GM19043 (cell line): ENCODE measurements around the gene EEA1.
"Not testable (repeated sequence)": the region's sequence is repeated elsewhere in the genome, so short reads cannot be mapped to it uniquely, and the experiment has no call there.

Source experiments
- ATAC-seq: cut with Tn5 transposase; IDR thresholded peaks from one replicate; pipeline ENCODE4 v1.9.1; 2021; ENCODE audit warnings: low read depth; ENCODE audit not compliant: unreplicated experiment

The EEA1 gene

GRCh38 chr12:92928962-92929915 lies at the start of gene EEA1:
Gene EEA1 (minus strand): TSS chr12:92929295. CDS start chr12:92929066, 229 bp downstream.
- peak; percentile 89 for ATAC-seq

DNA sequence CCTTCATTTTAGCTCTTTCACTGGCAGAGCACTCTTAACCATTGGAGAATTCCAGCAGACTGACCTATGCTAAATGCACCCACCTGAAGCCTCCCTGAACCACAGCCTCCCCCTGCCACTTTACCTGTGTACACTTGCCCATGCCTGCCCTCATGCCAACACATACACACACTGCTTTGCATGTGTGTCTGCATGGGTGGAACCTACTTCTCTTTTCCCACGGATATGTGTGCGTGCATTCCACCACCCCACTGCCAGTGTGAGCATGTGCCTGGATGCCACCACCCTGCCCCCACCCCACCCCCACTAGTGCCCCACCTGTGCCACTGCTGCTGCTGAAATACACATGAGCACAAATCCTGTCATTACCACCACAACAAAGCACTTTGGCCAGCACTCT lies 49.5 kb upstream of the EEA1 start:
- no peak for ATAC-seq

- ATAC-seq, result no peak
Measured at GRCh38 chr12:92977326-92977725, 48.2 kb upstream of the EEA1 start.

GRCh38 chr12:92974759-92975158 lies 45.7 kb upstream of the EEA1 start:
- no peak for ATAC-seq

DNA sequence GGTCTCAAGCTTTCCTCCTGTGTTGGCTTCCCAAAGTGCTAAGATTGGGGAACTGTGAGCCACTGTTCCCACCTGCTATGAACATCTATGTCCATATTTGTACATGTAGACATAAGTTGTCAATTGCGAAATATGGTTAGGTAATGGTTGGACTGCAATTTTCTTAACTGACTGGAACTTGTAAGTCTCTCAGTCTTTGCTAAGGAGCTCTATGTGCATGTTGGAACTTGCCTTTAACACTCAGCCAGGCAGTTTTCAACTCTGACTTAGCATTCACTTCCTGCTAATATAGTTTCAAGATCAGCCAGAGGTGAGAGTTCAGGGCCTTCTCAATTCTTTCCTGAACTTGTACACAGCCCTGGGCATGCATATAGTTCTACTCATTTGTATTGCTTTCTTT lies 44.5 kb upstream of the EEA1 start:
- no peak for ATAC-seq

GRCh38 chr12:92971859-92972524 lies 42.9 kb upstream of the EEA1 start:
- no peak for ATAC-seq

DNA sequence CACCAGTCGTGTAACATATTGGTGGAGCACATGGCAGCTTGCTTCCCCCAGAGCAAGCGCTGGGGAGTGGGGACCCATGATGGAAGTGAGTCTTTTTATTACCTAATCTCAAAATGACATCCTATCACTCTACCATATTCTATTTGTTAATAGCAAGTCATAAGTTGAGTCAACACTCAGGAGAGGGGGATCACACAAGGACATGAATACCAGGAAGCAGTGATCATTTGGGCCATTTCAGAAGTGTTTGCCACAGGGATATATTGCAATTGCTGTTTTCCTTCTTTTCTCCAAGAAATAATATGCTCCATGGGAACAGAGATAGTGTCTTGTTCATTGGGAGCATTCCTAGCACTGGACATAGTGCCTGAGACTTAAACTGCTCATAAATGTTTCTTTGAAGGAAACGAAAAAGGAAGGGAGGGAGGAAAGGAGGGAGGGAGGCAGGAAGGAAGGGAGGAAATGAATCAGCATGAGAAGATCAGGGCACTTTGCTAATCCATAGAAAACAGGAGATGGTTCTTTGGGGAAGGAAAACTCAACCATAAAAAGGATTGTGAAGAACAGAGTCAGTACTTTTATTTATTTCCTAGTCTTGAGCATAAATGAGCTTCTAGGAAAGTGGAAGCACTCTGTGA lies 39.2 kb upstream of the EEA1 start:
- no peak for ATAC-seq

GRCh38 chr12:92964378-92964777 lies 35.3 kb upstream of the EEA1 start:
- ATAC-seq, result not testable (repeated sequence)

DNA sequence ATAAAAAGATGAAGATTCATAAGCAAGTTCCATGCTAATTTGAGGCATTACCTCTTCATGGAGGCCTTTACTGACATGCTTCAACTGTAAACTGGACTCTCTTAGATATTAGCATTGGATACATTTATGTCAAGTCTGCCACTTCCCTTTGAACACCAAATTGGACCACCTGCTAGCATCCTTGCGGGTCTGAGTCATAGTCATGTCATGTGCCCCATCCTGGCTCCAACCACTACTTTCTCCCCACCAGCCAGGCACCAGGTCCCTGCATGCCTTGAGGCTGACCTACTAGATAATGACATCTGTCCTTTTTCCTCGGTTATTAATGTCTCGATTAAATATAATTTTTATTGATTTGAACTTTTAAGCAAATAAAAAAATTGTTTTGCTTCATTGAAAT lies 32.9 kb upstream of the EEA1 start:
- no peak for ATAC-seq

DNA sequence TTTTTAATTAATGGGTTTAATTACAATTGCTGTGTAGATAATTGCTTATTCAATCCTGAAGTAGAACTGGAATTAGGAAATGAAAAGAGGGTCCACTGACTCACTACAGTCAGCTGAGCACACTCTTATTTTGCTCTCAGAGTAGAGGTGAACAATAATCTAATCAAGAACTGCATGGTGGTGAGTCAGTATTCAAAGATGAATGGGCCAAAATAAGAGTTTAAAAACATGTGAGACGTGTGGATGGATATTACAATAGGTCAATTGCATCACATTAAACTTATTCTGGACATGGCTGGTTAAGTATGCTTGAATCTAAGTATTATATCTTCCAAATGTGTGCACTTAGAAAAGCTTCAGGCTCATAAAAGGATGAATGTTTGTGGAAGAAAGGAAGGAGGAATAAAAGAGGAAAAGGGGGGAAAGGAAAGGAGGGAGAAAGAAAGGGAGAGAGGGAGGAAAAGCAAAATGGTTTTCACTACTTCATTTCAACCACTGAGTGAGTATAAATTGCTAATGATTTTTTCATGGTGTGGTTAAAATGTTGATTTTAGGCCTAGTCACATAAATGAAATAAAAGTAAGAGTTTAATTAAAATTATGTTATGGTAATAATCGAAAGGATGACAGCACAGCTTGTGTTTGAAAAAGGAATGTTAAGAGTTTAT lies 27.0 kb upstream of the EEA1 start:
- no peak for ATAC-seq

DNA sequence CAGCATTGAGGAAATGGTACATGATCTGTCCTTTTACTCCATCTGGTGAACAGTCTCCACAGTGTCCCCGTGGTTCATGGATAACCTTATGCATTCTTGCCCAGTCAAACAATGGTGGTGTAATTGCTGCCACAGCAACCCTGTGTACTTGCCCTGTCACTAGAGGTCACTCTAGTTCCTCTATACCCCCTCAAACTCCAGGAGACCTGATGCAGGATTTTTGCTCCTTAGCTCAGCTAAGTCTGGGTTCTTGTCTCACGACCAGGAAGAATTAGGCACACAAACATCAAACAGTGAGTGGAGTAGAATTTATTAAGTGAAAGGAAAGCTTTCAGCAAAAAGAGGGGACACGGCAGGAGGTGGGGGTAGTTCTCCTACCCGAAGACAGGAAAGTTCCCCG lies 24.7 kb upstream of the EEA1 start:
- no peak for ATAC-seq

GRCh38 chr12:92952394-92952793 lies 23.3 kb upstream of the EEA1 start:
- no peak for ATAC-seq

DNA sequence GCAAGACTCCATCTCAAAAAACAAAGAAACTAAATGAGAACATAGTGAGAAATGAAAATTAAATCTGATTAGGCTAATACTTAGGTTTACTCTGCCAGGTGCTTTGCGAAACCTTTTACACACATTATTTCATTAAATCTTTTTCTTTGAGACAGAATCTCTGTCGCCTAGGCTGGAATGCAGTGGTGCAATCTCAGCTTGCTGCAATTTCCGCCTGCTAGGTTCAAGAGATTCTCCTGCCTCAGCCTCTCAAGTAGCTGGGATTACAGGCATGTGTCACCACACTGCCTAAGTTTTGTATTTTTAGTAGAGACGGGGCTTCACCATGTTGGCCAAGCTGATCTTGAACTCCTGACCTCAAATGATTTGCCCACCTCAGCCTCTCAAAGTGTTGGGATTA lies 21.9 kb upstream of the EEA1 start:
- no peak for ATAC-seq

DNA sequence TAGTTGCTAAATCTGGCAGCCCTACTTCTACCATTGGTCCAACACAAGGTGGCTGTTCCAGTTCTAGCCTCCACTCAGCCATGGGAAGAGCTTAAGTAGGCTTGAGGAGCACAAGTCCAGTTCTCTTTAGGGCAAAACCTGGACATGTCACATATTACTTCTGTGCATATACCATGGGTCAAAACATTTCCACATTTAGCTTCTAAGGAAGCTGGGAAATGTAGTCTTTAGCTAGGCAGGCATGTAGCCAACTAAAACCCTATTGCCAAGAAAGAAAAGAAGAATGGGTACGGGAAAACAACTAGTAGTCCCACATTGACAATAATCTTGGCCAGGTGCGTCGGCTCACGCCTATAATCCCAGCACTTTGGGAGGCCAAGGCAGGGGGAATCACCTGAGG lies 20.9 kb upstream of the EEA1 start:
- ATAC-seq, result no peak

- ATAC-seq, result no peak
Measured at GRCh38 chr12:92949466-92949865, 20.4 kb upstream of the EEA1 start.

GRCh38 chr12:92947589-92948215 lies 18.6 kb upstream of the EEA1 start:
- no peak for ATAC-seq

- no peak for ATAC-seq
Measured at GRCh38 chr12:92945659-92946220, 16.6 kb upstream of the EEA1 start.

- no peak for ATAC-seq
Measured at GRCh38 chr12:92943482-92944250, 14.6 kb upstream of the EEA1 start.

DNA sequence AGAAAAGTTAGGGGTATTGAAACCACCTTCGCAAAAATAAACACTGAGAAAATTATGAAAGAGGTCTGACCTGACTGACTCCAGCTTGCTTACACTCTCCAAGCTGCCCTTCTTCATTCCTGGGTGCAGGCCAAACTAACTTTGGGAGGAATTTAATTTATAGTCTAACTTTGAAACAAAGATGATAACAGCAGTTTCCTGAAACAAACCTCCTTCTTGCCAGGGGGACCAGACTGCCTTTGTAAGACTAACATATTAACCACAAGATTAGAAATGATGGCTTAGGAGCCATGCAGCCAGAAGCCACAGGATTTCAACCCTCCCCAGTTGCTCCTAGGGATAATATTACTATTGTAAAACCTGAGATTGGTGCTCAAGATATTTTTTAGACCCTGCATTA lies 13.8 kb upstream of the EEA1 start:
- ATAC-seq, result no peak
